CD4-positive, alpha-beta T cell treated with Interleukin-17A for 1 hour (primary cell): ENCODE results near the gene ZNF445.
"Not testable (repeated sequence)": the region's sequence is repeated elsewhere in the genome, so short reads cannot be mapped to it uniquely, and the experiment has no call there.

ENCODE experiments used
- DNase-seq: peaks from one replicate; pipeline ENCODE4 v3.0.0-alpha.2; 2020

ZNF445 gene

DNA sequence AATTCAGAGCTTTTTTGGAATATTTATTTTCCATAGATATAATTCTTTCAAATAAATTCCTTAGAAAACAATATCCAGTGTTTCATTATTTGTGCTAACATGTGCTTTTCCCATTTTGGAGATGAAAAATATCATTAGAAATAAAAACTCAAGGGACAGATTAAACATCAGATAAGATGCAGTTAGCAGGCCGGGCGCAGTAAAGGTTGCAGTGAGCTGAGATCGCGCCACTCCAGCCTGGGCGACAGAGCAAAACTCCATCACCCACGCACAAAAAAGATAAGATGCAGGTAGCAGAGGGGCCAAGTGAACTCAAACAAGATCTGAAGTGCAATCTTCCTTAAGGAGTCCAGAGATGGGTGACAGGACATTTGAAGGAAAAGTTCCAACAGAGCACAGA is 48.0 kb downstream of the ZNF445 start:
- DNase-seq, result no peak

DNA sequence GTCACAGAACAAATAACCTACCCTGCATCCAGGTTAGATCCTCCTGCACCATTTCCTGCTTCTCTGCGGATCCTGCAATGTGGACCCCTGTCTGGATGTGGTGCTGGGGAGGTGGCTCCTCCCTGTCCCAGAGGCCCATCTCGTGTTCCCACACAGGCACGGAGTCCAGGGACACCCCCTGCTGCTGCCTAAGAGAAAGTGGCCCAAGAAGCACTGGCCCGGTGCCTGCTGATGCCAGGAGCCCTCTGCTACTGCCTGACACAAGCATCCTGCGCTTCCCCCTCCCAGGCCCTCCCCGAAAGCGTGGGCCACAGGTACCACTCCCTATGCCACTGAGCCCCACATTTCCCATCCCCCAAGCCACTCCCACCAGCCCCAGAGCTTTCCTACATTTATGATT is 48.6 kb downstream of the ZNF445 start:
- DNase-seq, result no peak

DNA sequence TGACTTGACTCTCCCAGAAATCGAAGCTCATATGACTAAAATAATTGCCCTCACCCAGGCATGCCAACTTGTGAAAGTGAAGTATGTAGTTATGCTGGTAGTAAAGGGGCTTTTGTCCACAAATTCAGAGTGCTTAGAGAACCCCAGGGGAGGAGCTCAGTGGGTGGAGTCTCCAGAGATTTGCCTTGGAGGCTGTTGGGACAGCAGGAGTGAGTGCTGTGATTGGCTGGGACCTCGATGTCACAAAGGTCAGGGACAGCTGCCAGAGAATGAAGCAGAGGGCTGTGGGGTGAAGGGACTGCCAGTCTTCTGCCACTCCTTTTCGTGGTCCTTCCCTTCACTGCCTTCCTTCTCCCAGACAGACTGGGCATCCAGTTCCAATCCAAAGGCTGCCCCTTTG is 49.8 kb downstream of the ZNF445 start:
- DNase-seq, result no peak

DNA sequence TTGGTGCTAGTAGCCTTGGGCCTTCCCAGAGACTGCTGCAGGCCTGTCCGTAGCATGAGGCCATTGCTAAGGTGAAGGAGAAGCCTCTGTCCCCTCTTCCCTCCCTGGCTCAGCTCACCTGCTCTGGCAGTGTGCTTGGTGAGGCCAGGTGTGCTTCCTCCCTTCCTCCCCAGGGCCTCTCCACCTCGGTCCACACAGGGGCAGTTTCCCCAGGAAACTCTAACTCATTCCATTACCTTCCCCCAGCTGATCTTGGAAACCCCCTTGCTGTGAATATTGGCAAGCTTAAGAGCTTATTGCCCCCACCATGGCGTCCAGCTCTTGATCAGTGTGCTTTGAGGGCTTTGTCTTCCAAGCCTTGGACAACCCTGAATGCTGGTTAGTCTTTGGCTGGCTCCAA is 52.7 kb downstream of the ZNF445 start:
- DNase-seq, result no peak

DNA sequence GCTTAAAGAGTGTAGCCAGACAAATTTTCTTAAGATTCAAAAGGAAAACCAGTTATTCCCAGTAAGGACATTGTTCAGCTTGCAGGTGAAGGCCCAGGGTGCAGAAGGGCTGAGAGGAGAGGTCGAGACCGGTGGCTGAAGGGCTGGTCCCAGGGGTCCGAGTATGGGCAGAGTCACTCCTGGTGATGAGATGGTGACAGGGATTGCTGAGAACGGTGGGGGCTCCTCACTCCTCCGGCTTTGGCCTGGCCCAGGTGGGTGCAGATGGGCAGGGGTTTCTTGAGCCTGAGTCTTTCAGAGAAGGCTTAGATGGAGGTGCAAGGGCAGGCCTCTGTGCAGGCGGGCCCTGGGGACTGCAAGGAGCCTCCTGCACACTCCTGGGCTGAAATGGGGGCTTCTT is 56.2 kb downstream of the ZNF445 start:
- no peak for DNase-seq

DNA sequence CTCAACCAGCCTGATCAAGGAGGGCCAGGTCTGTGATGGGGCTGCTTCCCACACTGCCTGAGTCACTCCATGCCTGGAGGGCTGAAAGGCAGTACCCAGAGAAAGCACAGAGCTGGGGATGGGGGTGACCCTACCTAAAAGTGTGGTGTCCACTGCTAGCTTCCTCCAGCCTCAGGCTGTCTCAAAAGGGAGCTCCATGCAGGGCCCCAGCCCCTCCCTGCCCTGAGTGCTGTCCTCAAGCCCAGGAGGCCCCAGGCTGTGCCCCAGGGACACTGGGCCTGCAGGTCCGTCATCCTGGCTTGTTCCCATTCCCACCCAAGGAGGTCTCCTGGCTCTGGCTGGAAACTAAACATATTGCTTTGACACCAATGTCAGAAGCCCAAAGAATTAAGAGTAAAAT is 56.8 kb downstream of the ZNF445 start:
- no peak for DNase-seq

DNA sequence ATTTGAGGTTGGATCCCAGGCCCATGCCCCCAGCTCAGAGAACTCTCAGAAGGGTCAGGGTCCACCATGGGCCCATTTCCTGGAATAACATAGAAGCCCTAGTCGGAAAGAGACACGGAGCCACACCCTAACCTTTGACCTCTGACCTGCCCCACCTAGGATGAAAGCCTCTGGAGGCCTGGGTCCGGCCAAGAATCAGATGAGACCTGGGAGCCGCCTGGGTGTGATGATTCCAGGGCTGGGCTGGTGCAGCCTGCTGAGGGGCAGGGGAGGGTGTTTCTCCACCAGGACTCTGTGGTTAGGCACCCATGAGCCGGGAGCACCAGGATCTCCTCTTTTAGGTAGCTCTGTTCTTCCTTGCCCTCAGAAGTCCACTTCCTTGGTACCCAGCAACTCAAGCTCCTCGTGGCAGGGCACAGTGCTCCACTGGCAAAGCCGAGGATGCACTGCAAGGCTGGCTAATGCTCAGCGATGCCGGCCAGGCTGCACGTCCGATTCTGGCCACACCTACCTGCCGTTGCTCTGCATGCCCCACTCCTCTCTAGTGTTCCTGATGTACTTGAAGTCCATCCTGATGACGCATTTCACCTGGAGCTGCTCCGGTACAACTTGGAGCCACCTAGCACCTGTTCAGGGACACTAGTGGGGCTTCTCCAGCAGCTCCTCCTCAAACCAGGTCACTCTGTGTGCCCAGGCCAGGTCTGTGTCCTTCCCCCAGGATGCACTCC is 57.4 kb downstream of the ZNF445 start:
- no peak for DNase-seq

DNA sequence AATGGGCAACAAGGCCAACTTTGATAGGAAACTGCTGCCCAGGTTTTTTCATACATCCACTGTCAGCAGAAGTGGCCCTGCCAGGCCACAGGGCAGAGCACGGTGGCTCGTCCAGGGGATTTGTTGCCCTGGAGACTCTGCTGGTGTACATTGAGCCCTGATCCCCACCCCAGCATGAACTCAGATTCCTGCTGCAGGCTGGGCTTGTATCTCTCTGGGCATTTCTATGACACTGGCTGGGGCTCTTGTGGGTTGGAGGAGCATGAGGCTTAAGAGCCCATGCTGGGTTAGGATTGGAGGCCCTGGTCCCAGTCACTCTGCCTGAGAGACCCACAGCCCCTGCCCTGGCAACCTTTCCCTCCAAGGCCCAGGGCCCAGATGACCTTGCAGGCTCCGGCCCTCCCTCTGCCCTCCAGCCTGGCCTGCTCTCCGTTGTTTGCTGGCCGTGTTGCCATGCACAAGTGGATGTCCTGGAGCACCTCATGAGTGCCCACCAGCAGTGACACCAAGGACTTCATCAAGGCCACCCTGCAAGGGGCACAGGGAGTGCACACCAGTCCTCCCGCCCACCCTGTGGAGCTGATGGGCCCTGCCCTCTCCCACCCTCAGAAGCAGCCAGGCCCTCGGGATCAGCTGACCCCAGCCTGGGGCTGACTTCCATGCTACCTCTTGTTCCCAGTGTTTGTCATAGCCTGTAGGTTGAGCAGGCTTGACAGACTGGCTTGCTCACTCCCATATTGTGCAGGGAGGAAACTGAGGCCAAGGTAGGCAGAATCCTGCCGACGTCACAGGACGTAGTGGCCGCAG is 58.2 kb downstream of the ZNF445 start:
- DNase-seq, result no peak

DNA sequence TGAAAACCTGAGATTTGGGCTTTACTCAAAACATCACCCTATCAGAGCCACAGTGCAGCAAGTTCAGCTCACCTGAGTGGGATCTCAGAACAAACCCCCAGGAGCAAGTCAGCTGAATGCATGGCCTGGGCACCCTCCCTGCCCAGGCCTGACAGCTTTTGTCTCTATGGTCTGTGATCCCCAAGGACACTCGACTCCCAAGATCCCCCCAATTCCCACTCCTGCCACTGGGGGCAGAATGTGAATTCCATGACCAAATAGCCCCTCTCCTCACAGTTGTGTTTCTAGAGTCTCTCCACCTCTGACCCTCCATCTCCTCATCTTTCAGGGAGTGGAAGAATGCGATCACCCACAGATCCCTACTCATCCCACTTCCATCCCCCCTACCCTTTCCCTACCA is 58.9 kb downstream of the ZNF445 start:
- no peak for DNase-seq

DNA sequence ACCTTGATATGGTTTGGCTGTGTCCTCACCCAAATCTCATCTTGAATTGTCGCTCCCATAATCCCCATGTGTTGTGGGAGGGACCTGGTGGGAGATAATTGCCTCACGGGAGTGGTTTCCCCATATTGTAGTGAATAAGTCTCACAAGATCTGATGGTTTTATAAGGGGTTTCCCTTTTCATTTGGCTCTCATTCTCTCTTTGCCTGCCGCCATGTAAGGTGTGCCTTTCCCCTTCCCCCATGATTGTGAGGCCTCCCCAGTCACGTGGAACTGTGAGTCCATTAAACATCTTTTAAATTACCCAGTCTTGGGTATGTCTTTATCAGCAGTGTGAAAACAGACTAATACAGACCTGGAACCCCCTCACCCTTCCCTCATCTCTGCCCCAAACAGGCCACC is 59.4 kb downstream of the ZNF445 start:
- DNase-seq, result not testable (repeated sequence)

DNA sequence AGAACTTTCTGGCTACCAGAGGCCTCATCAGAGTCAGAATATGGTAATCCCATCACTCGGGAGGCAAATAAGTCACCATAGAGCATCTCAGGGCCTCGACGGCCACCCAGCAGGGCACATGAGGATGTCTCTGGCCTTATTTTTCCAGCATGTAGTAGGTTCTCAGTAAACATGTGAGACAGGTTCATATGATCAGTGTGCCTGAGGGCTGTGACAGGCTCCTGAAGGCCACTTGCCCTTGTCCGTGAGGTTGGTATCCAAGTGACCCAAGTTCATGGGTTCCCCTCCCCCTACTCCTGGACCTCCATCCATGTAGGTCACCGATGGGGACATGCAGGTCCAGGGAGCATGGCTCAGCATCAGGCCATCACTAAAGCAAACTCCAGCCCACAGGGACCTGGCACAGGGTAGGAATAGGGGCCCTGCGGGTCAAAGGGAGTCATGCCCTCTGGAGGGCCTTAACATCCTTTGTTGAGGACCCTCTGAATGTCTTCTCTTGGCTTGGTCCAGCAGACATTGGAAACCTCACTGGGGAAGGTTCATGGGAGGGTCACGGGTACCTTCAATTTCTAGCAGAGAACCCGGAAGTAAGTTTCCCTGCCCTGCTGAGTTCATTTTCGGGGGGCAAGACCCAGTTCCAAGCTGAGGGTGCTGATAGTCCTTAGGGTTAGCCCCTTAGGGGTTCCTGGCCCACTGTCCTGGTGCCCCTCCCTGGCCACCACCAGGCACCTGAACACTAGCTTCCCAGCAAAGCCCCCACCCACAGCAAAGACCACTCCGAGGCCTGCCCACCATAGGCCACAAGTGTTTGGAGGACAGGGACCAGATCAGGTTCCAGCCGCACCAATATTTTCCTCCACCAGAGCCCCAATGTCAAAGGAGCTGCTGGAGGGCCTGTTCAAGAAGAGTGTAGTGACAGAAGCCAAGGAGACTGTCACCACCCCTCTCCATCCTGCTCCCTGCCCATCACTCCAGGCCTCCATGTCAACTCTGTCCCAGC is 61.1 kb downstream of the ZNF445 start:
- no peak for DNase-seq

DNA sequence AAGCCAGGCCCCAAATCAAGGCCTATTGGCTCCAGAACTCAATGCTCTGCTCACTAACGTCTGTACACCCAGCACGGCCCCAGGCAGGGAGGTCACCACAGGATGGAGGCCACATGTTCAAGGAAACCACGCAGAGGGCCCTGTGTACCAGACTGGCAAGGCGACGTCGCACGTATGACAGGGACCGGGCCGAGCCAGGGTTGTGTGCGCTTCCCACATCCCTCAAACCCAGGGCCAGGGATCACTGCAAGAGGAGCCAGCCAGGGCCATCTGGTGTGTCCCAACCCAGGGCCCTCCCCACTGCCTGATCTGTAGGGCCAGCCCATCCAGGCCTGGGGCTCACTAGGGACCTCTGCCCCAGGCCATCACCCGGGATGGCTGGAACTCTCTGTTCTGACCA is 62.0 kb downstream of the ZNF445 start:
- DNase-seq, result no peak

DNA sequence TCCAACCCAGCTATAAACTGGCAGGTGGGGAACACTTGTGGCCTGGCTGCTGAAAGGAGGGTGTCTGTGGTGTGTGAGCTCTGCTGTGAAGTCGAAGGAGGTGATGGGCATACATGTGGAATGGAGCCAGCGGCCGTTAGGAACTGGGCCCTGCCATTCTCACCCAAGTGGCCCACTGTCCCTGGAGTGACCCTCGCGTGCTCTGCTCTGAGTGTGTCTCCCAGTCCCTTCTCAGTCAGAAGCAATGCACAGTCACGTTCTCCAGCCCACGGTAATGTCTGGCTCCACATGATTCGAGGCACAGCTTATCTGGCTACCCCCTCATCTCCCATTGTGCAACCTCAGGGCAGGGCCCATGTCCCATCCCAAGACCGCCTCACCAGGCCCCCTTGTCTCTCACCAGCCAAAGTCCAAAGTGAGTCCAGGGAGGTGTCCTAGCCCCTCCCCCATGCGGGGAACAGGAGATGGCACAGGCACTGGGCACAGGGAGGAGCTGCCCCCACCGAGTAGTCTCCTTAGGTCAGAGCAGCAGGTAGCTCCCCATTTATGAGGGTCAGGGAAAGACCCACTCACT is 62.9 kb downstream of the ZNF445 start:
- DNase-seq, result no peak

DNA sequence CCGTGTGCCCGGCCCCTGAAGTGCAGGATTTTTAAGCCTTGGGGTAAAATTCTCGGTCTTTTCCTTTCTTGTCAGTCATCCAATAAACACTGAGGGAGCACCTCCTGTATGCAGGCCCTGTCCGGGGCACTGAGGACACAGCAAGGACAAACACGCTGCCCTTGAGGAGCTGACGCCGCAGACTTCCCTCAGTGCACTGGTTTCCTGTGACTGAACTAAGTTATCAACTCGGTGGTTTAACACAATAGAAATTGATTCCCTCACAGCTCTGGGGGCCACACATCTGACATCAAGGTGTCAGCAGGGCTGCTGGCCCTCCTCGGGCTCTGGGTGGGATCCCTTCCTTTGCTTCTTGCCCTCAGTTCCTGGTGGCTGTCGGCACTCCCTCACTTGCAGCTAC is 65.1 kb downstream of the ZNF445 start:
- DNase-seq, result no peak

DNA sequence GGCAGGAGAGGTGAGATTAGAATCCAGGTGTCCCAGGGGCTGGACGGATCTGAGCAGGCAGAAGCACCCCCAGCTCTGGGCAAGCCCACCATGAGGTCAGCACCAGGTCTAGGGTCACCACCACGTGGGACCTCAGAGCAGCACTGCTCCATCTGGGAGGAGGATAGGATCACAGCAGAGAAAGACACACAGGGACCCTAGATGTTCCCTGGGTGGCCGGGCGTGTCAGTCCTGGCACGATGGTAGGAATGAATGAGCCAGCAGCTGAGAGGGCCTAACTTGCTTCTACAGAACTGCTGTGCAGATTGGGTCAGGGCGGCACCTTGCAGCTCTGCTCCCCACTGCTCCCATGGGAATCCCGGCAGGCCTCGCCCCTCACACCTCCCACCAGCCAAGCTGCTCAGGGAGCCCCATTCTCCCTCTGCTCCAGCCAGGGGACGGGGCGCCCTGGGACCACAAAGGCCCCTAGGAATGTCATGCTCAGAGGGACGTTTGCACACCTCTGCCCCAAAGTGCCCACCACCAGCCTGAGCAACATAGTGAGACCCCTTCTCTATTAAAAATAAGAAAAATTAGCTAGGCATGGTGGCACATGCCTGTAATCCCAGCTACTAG is 66.3 kb downstream of the ZNF445 start:
- DNase-seq, result no peak

DNA sequence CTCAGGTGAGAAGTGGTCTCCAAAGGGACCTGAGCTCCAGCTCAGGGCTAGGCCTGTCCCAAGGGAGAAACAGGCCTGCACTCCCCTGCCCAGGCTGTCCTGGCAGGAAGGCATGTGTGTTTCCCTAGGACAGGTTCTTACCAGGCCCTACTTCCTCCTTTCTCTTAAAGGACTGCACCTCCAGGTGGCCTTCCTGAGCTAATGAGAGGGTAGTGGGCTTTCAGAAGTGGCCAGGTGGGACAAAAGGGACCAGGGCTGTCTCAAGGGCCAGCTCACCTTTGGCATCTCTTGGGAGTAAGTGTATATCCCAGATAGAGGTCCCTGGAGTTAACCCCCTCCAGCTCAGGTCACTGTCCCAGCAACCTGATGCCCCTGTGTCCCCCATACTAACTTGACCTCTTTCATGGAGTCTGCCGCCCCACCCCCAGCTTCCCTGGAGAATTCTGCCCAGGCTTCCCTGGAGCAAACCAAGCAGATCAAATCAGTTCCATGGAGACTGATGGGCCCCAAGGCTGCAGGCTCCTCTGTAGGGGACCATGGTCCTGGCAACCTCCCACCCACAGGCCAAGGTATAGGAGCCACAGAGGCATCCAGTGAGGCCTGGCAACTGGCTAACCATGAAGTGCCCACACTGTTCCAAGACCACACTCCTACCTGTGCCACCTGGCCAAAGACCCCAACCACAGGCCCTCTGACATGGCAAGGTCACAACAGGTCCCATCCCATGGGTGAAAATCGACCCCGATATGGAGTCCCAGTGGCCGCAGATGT is 67.6 kb downstream of the ZNF445 start:
- no peak for DNase-seq

DNA sequence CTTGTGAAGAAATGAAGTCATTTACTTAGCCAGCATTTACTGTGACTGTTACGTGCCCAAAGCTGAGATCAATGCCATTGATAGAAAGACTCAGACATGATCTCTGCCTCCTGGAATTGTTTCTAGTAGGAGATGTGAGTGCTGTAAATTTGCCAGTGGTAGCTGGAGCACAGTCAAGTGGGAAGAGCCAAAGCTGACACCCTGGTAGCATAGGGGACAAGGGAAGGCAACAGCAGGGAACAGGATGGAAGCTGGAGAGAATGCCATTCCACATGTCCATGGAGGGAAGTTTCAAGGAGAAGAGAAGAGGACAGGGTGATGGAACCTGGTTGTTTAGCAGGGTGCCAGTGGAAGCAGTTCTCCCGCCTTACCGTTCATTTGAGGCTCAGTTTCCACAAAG is 74.9 kb downstream of the ZNF445 start:
- DNase-seq, result no peak

DNA sequence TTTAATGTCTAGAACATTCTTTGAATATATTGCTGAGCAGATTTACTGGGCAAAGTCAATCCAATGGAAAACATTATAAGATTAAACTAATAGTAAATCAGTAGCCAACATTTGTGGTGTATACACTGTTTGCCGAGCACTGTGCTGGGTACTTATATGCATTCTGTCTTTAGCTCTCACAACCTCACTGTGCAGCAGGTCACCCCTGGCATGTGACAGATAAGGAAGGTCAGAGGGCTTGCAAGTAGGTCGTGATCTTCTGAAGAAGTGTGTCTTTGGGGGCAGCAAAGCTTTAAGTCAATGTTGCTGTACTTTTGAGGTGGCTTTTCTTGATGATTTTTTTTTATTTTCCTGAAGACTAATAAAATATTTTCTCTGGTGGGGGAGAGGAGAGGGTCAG is 76.7 kb downstream of the ZNF445 start:
- no peak for DNase-seq

DNA sequence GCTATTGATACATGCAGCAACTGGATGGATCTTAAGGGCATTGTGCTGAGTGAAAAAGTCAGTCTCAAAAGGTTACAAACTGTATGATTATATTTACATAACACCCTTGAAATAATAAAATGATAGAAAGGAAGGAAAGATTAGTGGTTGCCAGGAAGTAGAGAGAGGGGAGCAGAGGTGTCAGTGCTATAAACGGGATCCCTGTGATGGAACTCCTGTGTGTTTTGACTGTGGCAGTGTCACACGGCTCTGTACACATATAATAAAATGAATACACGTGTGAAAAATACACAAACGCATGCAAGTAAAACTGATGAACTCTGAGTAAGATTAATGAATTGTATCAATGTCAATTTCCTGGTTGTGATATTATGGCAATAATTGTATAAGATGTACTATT is 78.6 kb downstream of the ZNF445 start:
- DNase-seq, result no peak

DNA sequence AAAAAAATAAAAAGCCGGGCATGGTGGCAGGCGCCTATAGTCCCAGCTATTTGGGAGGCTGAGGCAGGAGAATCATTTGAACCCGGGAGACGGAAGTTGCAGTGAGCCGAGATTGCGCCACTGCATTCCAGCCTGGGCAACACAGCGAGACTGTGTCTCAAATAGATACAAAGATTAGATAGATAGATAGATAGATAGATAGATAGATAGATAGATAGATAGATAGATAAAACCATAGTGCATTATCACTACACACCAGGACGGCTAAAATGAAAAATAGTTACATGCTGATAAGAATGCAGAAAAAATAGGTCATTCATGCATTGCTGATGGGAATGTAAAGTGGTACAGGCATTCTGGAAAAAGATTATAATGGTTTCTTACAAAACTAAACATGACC is 79.2 kb downstream of the ZNF445 start:
- DNase-seq, result not testable (repeated sequence)
